Tibial nerve (tissue), 3 donors: ENCODE data around the gene COL8A1.

Experiments
- POLR2A ChIP-seq, 2 donors: fragments of 450-650 bp; IDR thresholded peaks; one replicate each; pipeline ENCODE4 v1.6.1; 2017; ENCODE audit warnings: antibody characterized with exemption in 2 of 2, mild to moderate bottlenecking in 2 of 2, moderate library complexity in 2 of 2
- TF ChIP-seq, protein P1 (sequence below), 5 experiments: fragments of 200-600 bp in 3 of 5; fragments of 450-650 bp in 2 of 5; sonication (generic) in 3 of 5; IDR thresholded peaks; one replicate each; pipeline ENCODE4 v1.5.1; 2016 to 2019; ENCODE audit warnings: antibody characterized with exemption in 5 of 5, mild to moderate bottlenecking in 3 of 5, moderate library complexity in 2 of 5

DNA sequence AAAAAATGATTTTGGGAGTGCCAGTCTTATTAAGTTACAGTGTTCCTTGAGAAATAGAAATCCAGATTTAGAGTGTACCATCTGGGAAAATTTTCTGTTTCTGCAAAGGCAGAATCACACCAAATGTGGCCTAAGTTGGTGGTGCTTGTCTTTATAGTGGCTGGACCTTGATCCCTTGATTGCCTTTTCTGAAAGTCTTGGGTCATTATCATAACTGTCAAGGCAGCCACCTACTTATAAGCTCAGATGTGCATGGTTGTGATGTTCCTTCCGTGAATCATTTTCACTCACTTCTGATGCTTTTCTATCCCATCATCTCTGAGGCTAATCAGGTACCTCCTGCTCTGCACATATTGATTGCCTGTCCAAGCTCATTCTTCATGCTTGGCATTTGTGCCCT is 199.3 kb downstream of the COL8A1 start:
- TF ChIP-seq, protein P1, sequence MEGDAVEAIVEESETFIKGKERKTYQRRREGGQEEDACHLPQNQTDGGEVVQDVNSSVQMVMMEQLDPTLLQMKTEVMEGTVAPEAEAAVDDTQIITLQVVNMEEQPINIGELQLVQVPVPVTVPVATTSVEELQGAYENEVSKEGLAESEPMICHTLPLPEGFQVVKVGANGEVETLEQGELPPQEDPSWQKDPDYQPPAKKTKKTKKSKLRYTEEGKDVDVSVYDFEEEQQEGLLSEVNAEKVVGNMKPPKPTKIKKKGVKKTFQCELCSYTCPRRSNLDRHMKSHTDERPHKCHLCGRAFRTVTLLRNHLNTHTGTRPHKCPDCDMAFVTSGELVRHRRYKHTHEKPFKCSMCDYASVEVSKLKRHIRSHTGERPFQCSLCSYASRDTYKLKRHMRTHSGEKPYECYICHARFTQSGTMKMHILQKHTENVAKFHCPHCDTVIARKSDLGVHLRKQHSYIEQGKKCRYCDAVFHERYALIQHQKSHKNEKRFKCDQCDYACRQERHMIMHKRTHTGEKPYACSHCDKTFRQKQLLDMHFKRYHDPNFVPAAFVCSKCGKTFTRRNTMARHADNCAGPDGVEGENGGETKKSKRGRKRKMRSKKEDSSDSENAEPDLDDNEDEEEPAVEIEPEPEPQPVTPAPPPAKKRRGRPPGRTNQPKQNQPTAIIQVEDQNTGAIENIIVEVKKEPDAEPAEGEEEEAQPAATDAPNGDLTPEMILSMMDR (IDR thresholded peaks at IDR 0.05), result no peak
- no peak for TF ChIP-seq POLR2A (IDR thresholded peaks at IDR 0.05)
